IPS-18c (cell line): ENCODE data around the gene UBA3.

ENCODE experiments used
- H3K4me3 ChIP-seq: 2 replicates; pipeline ENCODE4 v1.7.0; 2013; ENCODE audit warnings: low read depth, mild to moderate bottlenecking, low read length, moderate library complexity; ENCODE audit not compliant: insufficient read depth
- H3K9me3 ChIP-seq: one replicate; pipeline ENCODE4 v1.6.1; 2013; ENCODE audit warnings: mild to moderate bottlenecking, low read length, moderate library complexity; ENCODE audit not compliant: control insufficient read depth, insufficient read depth

Gene UBA3

DNA sequence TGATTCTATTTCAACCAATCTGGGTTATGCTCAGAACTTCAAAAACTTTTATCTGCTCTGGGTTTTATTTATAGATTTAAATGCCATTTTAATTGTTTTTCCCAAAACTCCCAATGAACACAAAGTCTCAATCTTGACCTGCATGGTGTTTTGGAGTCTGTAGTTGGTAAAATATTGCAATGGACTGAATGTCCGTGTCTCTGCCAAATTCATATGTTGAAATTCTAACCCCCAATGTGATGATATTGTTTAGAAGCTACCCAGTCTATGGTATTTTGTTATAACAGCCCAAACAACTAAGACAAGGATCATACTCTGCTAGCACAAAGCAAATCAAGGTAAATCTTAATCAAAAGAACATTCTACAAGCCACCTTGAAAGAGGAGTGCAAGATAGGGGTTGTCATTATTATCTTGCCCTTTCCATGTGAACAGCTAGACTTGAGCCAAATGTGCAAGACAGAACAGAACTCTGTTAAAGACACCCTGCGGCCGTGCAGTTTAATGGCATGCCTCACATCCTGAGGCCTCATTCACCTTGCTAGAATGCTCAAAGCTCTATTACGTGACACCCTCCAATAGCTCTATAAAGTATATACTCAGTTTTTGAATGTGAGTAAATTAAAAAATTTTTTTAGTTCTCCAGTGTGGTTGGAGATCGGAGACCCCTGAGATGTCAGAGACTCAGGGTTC, 74.2 kb downstream of the UBA3 start:
- Histone ChIP-seq H3K9me3 (peaks cover 2% of the 10 kb centered on the region), H3K4me3 (no peak overlapping the region)

- peaks cover 2% of the 10 kb centered on the region for H3K9me3 ChIP-seq
- H3K4me3 ChIP-seq: no peak overlapping the region
Observed at GRCh38 chr3:69005071-69005790, 74.9 kb downstream of the UBA3 start.
